K562 (cell line): ENCODE results near the gene GNG7. TPM values are rescaled to one million over a fixed set of nuclear protein-coding genes. Genes with fewer than 3 reads are reported as not detected.

Experiments used
- CHCHD3 ChIP-seq: fragments of 250-450 bp; sonication (Bioruptor Pico); IDR thresholded peaks from 2 replicates; pipeline ENCODE4 v2.1.2; 2022; ENCODE audit warnings: mild to moderate bottlenecking
- FOS ChIP-seq: IDR thresholded peaks from 3 replicates; pipeline ENCODE4 v1.6.1; 2011; ENCODE audit not compliant: insufficient read length; ENCODE audit errors: extremely low read depth
- GABPB1 ChIP-seq: sonication (generic); formaldehyde crosslinking; IDR thresholded peaks from 2 replicates; pipeline ENCODE4 v1.8.0; 2022; ENCODE audit warnings: mild to moderate bottlenecking, missing genetic modification reagents
- HCFC1 ChIP-seq: IDR thresholded peaks from 2 replicates; pipeline ENCODE4 v1.6.1; 2012; ENCODE audit warnings: low read depth, low read length, improper control_type of control experiment
- HDGF ChIP-seq: fragments of 450-650 bp; IDR thresholded peaks from 2 replicates; pipeline ENCODE4 v1.6.1; 2016
- HMG20A ChIP-seq: fragments of 450-650 bp; formaldehyde crosslinking; conservative IDR thresholded peaks from 2 replicates; pipeline ENCODE4 v1.4.0; 2020; ENCODE audit warnings: mild to moderate bottlenecking, mixed read lengths
- HNRNPK ChIP-seq: fragments of 200-400 bp; formaldehyde crosslinking; IDR thresholded peaks from one replicate; pipeline ENCODE4 v1.6.1; 2018; ENCODE audit warnings: mild to moderate bottlenecking, low read depth, low read length; ENCODE audit not compliant: poor library complexity, severe bottlenecking
- MTA3 ChIP-seq: fragments of 450-650 bp; formaldehyde crosslinking; IDR thresholded peaks from 2 replicates; pipeline ENCODE4 v1.6.1; 2017; ENCODE audit warnings: mild to moderate bottlenecking, borderline replicate concordance
- PRPF4 ChIP-seq: fragments of 200-400 bp; formaldehyde crosslinking; IDR thresholded peaks from one replicate; pipeline ENCODE4 v1.6.1; 2017; ENCODE audit warnings: low read length, low read depth, mild to moderate bottlenecking; ENCODE audit not compliant: insufficient read depth, poor library complexity, severe bottlenecking
- PTTG1 ChIP-seq: fragments of 450-650 bp; IDR thresholded peaks from 2 replicates; pipeline ENCODE4 v1.6.1; 2016; ENCODE audit warnings: low read depth, mild to moderate bottlenecking, missing genetic modification characterization, missing compliant biosample characterization
- RBM15 ChIP-seq: fragments of 200-400 bp; formaldehyde crosslinking; IDR thresholded peaks from 2 replicates; pipeline ENCODE4 v1.6.1; 2018; ENCODE audit warnings: mild to moderate bottlenecking, low read length, moderate library complexity; ENCODE audit not compliant: insufficient read depth
- RUNX1 ChIP-seq: sonication (generic); IDR thresholded peaks from 2 replicates; pipeline ENCODE4 v1.6.1; 2016; ENCODE audit warnings: antibody characterized with exemption, low read depth
- SLC30A9 ChIP-seq: fragments of 250-450 bp; sonication (Bioruptor Pico); IDR thresholded peaks from 2 replicates; pipeline ENCODE4 v1.8.0; 2022; ENCODE audit warnings: mild to moderate bottlenecking, moderate library complexity
- TAF15 ChIP-seq: fragments of 200-400 bp; formaldehyde crosslinking; IDR thresholded peaks from 2 replicates; pipeline ENCODE4 v1.6.1; 2017; ENCODE audit warnings: mild to moderate bottlenecking, low read depth, low read length, moderate library complexity
- TAF7 ChIP-seq: fragments of 450-650 bp; IDR thresholded peaks from 2 replicates; pipeline ENCODE4 v1.6.1; 2016; ENCODE audit warnings: missing genetic modification characterization, missing compliant biosample characterization
- TOE1 ChIP-seq, 2 experiments: fragments of 450-650 bp in 1 of 2; sonication (generic) in 1 of 2; formaldehyde crosslinking in 1 of 2; IDR thresholded peaks; 2 replicates each; pipeline versions ENCODE4 v1.7.1 to v1.8.0; 2016 to 2022; ENCODE audit warnings: borderline replicate concordance in 2 of 2, mild to moderate bottlenecking in 2 of 2, antibody characterized with exemption in 1 of 2, inconsistent platforms in 1 of 2, low read depth in 1 of 2, missing genetic modification reagents in 1 of 2, moderate library complexity in 1 of 2
- XRCC4 ChIP-seq: IDR thresholded peaks from one replicate; pipeline ENCODE4 v1.6.1; 2011; ENCODE audit not compliant: insufficient read depth, insufficient read length; ENCODE audit errors: extremely low read depth
- ZKSCAN3 ChIP-seq: fragments of 250-450 bp; sonication (Bioruptor Pico); IDR thresholded peaks from 2 replicates; pipeline ENCODE4 v1.4.0; 2020
- ZNF165 ChIP-seq: fragments of 250-450 bp; sonication (Bioruptor Pico); IDR thresholded peaks from 2 replicates; pipeline ENCODE4 v1.4.0; 2020; ENCODE audit warnings: borderline replicate concordance
- ZNF75A ChIP-seq: fragments of 450-650 bp; formaldehyde crosslinking; IDR thresholded peaks from 2 replicates; pipeline ENCODE4 v1.4.0; 2020; ENCODE audit warnings: mild to moderate bottlenecking
- ZNF76 ChIP-seq: fragments of 250-450 bp; sonication (Bioruptor Pico); IDR thresholded peaks from 2 replicates; pipeline ENCODE4 v1.4.0; 2020; ENCODE audit warnings: mild to moderate bottlenecking, moderate library complexity, borderline replicate concordance
- polyA plus RNA-seq, 8 experiments: library from polyadenylated mRNA; depleted of rRNA in 4 of 8; stranded (reverse) in 5 of 8; unstranded in 3 of 8; fragments of >200 nt; fragmentation: Nextera tagmentation in 2 of 8; fragmentation: Illumina TruSeq in 1 of 8; extraction: Ambion mirVana in 2 of 8; extraction: Trizol in 1 of 8; gene quantifications; 2 replicates each; pipeline versions ENCODE4 v1.2.1 to v1.2.3, GENCODE V29; 2011 to 2014; ENCODE audit warnings: inconsistent platforms in 1 of 8, missing spikeins in 1 of 8
- total RNA-seq, 7 experiments: library from RNA; depleted of rRNA in 6 of 7; stranded (reverse); fragments of >200 nt in 6 of 7; fragmentation: Illumina TruSeq in 2 of 7; extraction: Trizol in 2 of 7; gene quantifications; 2 replicates each; pipeline versions ENCODE4 v1.2.1 to v1.2.3, GENCODE V29; 2011 to 2021; ENCODE audit warnings: low replicate concordance in 1 of 7
- TF ChIP-seq, protein P1 (sequence below): fragments of 450-650 bp; IDR thresholded peaks from 2 replicates; pipeline ENCODE4 v1.6.1; 2016; ENCODE audit warnings: missing biosample characterization, missing genetic modification characterization
- TF ChIP-seq, protein P2 (sequence below): sonication (generic); formaldehyde crosslinking; IDR thresholded peaks from 2 replicates; pipeline ENCODE4 v1.8.0; 2023; ENCODE audit warnings: missing genetic modification reagents, mild to moderate bottlenecking, borderline replicate concordance

GNG7 gene
- total and polyA plus RNA-seq, 9 of the 15 experiments (the other 6 are each of a cell fraction or from before 2014, with no cell fraction given), result 0.01 to 0.20 (median 0.06) TPM; not detected in 1

DNA sequence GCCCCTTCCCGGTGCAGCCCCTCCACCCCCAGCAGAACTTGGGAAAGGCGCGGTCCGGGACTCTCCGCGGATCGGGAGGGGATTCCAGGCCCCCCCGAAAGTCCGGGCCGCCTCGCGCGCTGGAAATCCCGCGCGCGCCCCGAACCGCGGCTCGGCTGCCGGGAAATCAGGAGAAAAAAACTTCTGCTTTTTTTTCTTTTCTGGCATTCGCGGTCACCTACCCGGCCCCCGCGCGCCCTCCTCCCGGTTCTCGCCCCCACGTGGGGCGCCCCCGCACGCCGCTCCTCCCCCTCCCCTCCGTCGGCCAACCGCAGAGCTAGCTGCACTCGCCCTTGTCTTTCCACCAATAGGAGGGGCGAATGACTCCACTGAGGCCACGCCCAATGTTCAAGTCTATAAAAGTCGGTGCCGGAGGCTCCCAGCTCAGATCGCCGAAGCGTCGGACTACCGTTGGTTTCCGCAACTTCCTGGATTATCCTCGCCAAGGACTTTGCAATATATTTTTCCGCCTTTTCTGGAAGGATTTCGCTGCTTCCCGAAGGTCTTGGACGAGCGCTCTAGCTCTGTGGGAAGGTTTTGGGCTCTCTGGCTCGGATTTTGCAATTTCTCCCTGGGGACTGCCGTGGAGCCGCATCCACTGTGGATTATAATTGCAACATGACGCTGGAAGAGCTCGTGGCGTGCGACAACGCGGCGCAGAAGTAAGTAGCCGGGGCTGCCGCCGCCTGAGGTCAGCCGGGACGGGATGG lies 226.6 kb downstream of the GNG7 start, which contains the start of gene GADD45B (continued):
- TF ChIP-seq RUNX1 (no peak), RBM15 (no peak), TAF7 (tag) (peak; percentile 97), HCFC1 (0 out of 2 replicates have a peak, but pooled peaks have one; percentile 8), FOS (peak; percentile 66), ZNF165 (no peak), PRPF4 (no peak), CHCHD3 (CRISPR knock-in tag) (peak; percentile 84; the same call in 1 of the 2 replicates), GABPB1 (peak; percentile 66; the same call in 1 of the 2 replicates), HNRNPK (no peak), ZNF75A (no peak), TOE1 (IDR thresholded peaks at IDR 0.05; ENCODE audit: borderline replicate concordance) (no peak), TOE1 (CRISPR knock-in tag; IDR thresholded peaks at IDR 0.05; ENCODE audit: borderline replicate concordance, low read depth) (no peak), ZKSCAN3 (no peak), PTTG1 (tag) (no peak), HMG20A (no peak), SLC30A9 (CRISPR knock-in tag) (no peak), MTA3 (peak; percentile 99), TAF15 (no peak), HDGF (no peak), ZNF76 (no peak), XRCC4 (no peak)
- TF ChIP-seq, protein P1, sequence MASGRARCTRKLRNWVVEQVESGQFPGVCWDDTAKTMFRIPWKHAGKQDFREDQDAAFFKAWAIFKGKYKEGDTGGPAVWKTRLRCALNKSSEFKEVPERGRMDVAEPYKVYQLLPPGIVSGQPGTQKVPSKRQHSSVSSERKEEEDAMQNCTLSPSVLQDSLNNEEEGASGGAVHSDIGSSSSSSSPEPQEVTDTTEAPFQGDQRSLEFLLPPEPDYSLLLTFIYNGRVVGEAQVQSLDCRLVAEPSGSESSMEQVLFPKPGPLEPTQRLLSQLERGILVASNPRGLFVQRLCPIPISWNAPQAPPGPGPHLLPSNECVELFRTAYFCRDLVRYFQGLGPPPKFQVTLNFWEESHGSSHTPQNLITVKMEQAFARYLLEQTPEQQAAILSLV (tag), result no peak
- TF ChIP-seq, protein P2, sequence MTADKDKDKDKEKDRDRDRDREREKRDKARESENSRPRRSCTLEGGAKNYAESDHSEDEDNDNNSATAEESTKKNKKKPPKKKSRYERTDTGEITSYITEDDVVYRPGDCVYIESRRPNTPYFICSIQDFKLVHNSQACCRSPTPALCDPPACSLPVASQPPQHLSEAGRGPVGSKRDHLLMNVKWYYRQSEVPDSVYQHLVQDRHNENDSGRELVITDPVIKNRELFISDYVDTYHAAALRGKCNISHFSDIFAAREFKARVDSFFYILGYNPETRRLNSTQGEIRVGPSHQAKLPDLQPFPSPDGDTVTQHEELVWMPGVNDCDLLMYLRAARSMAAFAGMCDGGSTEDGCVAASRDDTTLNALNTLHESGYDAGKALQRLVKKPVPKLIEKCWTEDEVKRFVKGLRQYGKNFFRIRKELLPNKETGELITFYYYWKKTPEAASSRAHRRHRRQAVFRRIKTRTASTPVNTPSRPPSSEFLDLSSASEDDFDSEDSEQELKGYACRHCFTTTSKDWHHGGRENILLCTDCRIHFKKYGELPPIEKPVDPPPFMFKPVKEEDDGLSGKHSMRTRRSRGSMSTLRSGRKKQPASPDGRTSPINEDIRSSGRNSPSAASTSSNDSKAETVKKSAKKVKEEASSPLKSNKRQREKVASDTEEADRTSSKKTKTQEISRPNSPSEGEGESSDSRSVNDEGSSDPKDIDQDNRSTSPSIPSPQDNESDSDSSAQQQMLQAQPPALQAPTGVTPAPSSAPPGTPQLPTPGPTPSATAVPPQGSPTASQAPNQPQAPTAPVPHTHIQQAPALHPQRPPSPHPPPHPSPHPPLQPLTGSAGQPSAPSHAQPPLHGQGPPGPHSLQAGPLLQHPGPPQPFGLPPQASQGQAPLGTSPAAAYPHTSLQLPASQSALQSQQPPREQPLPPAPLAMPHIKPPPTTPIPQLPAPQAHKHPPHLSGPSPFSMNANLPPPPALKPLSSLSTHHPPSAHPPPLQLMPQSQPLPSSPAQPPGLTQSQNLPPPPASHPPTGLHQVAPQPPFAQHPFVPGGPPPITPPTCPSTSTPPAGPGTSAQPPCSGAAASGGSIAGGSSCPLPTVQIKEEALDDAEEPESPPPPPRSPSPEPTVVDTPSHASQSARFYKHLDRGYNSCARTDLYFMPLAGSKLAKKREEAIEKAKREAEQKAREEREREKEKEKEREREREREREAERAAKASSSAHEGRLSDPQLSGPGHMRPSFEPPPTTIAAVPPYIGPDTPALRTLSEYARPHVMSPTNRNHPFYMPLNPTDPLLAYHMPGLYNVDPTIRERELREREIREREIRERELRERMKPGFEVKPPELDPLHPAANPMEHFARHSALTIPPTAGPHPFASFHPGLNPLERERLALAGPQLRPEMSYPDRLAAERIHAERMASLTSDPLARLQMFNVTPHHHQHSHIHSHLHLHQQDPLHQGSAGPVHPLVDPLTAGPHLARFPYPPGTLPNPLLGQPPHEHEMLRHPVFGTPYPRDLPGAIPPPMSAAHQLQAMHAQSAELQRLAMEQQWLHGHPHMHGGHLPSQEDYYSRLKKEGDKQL (CRISPR knock-in tag), result no peak
